Brain microvascular endothelial cell (primary cell): ENCODE data around the gene PBRM1.

Experiments used
- DNase-seq: peaks from one replicate; pipeline ENCODE4 v3.0.0-alpha.2; 2020
- H3K27ac ChIP-seq: fragments of 250-450 bp; sonication (Bioruptor Pico); 2 replicates; pipeline ENCODE4 v1.5.1; 2020; ENCODE audit warnings: mild to moderate bottlenecking, moderate library complexity
- H3K27me3 ChIP-seq: fragments of 250-450 bp; sonication (Bioruptor Pico); replicated peaks from 2 replicates; pipeline ENCODE4 v1.5.1; 2020; ENCODE audit warnings: mild to moderate bottlenecking
- H3K36me3 ChIP-seq: fragments of 250-450 bp; sonication (Bioruptor Pico); replicated peaks from 2 replicates; pipeline ENCODE4 v1.5.1; 2020; ENCODE audit warnings: mild to moderate bottlenecking
- H3K4me3 ChIP-seq: 2 replicates; pipeline ENCODE4 v1.5.1; 2011; ENCODE audit warnings: low read depth, mild to moderate bottlenecking, control low read depth, low read length, moderate library complexity
- CTCF ChIP-seq: IDR thresholded peaks from 2 replicates; pipeline ENCODE4 v1.5.1; 2011; ENCODE audit warnings: low read depth, mild to moderate bottlenecking, moderate library complexity, low read length, control low read depth, inconsistent platforms; ENCODE audit errors: missing control alignments
- in situ Hi-C: cut with HindIII; loops from 2 replicates; pipeline ENCODE4 v1.10.0; 2017; ENCODE audit warnings: low sequenced_read_pairs, low pct_ligation_motif_present

PBRM1 gene

GRCh38 chr3:52714335-52715302, 28.9 kb upstream of the PBRM1 start:
- no peak for DNase-seq
- Histone ChIP-seq H3K27ac (no peak overlapping the region), H3K4me3 (no peak overlapping the region), H3K36me3 (peaks cover 3% of the 10 kb centered on the region), H3K27me3 (no peaks in the 10 kb centered on the region)
- TF ChIP-seq CTCF = no peak
- in situ Hi-C loops = no loop called here

GRCh38 chr3:52712291-52713212, 26.8 kb upstream of the PBRM1 start:
- no peak overlapping the region for H3K4me3 ChIP-seq
- DNase-seq = no peak
- no peaks in the 10 kb centered on the region for H3K27me3 ChIP-seq
- TF ChIP-seq CTCF = no peak
- H3K36me3 ChIP-seq = peaks cover 3% of the 10 kb centered on the region
- in situ Hi-C loops = no loop called here
- no peak overlapping the region for H3K27ac ChIP-seq

- peaks cover 3% of the 10 kb centered on the region for H3K36me3 ChIP-seq
- H3K4me3 ChIP-seq = no peak overlapping the region
- H3K27me3 ChIP-seq = no peaks in the 10 kb centered on the region
- no peak overlapping the region for H3K27ac ChIP-seq
- in situ Hi-C loops = no loop called here
- TF ChIP-seq CTCF = no peak
- DNase-seq = no peak
These were observed 24.8 kb upstream of the PBRM1 start for GRCh38 chr3:52710512-52710911.

GRCh38 chr3:52707585-52707984, 21.9 kb upstream of the PBRM1 start:
- no peaks in the 10 kb centered on the region for H3K27me3 ChIP-seq
- in situ Hi-C loops = no loop called here
- no peak overlapping the region for H3K4me3 ChIP-seq
- peaks cover 3% of the 10 kb centered on the region for H3K36me3 ChIP-seq
- DNase-seq = no peak
- no peak for TF ChIP-seq CTCF
- H3K27ac ChIP-seq = no peak overlapping the region

GRCh38 chr3:52705688-52706686, 20.3 kb upstream of the PBRM1 start, which contains the start of the genes GLT8D1 and SPCS1:
Gene GLT8D1, minus strand, starts transcription at chr3:52705791. Its CDS starts 5,331 bp downstream, at chr3:52700460.
Gene SPCS1, plus strand, starts transcription at chr3:52706106. Its CDS starts 141 bp downstream, at chr3:52706247.
- H3K27ac ChIP-seq = peak within 1 kb of the TSS; percentile 97
- peak within 1 kb of the TSS; percentile 96 for H3K4me3 ChIP-seq
- no peaks in the 10 kb centered on the region for H3K27me3 ChIP-seq
- in situ Hi-C loops = no loop called here
- no peak for TF ChIP-seq CTCF
- DNase-seq = peak; percentile 67
- H3K36me3 ChIP-seq = peaks cover 3% of the 10 kb centered on the region
